ENCODE data around the gene RAPGEF6.

GRCh38 chr5:131659290-131659689 is 24.3 kb upstream of the RAPGEF6 start:
- TF ChIP-seq CTCF (IDR thresholded peaks at IDR 0.05 in 4 of 5, conservative IDR thresholded peaks at IDR 0.05 in 1 of 5) (no peak), POLR2A (IDR thresholded peaks at IDR 0.05) (no peak)
